T-helper 17 cell (primary cell): Measurements from ENCODE around the gene SH3BP2. TPM values are rescaled to one million over a fixed set of nuclear protein-coding genes. Genes with fewer than 3 reads are reported as not detected.

Experiments
- ATAC-seq: fragments of 150-1000 bp; cut with Tn5 transposase; 2 replicates; pipeline ENCODE4 v1.10.0; 2021; ENCODE audit warnings: mild to moderate bottlenecking, moderate library complexity
- DNase-seq, 3 donors: peaks; one replicate each; pipeline versions ENCODE4 v3.0.0 to v3.0.0-alpha.2; 2020 to 2021
- H3K9me3 ChIP-seq: one replicate; pipeline ENCODE4 v1.7.0; 2013; ENCODE audit warnings: low read length, mild to moderate bottlenecking; ENCODE audit not compliant: control insufficient read depth, poor library complexity, severe bottlenecking
- H3K27ac Mint-ChIP-seq: one replicate; pipeline ENCODE4 v1.8.0; 2022; ENCODE audit warnings: mild to moderate bottlenecking, moderate library complexity, mixed read lengths
- H3K27me3 Mint-ChIP-seq: one replicate; pipeline ENCODE4 v1.8.0; 2022; ENCODE audit warnings: mixed read lengths
- H3K36me3 Mint-ChIP-seq: one replicate; pipeline ENCODE4 v1.8.0; 2022; ENCODE audit warnings: low read depth, mixed read lengths
- H3K4me1 Mint-ChIP-seq: one replicate; pipeline ENCODE4 v1.8.0; 2022; ENCODE audit warnings: mild to moderate bottlenecking, mixed read lengths
- H3K4me3 Mint-ChIP-seq: one replicate; pipeline ENCODE4 v1.8.0; 2022; ENCODE audit warnings: mild to moderate bottlenecking, moderate library complexity, mixed read lengths
- total RNA-seq, 4 donors: library from RNA in 2 of 4; stranded (reverse) in 2 of 4; gene quantifications; one replicate each; pipeline ENCODE4 v1.2.3 and lab custom pipeline; 2022 to 2026

Gene SH3BP2
- total RNA-seq, 2 donors from 2014 or later: 36.0 to 62.0 TPM

GRCh38 chr4:2798399-2799223 lies 5.7 kb downstream of the SH3BP2 start:
- no peaks in the 10 kb centered on the region for H3K36me3 Mint-ChIP-seq
- H3K4me3 Mint-ChIP-seq: peak overlapping the region; percentile 91
- peak; percentile 57 for ATAC-seq
- DNase-seq: peak; percentile 13 to 45 (median 40)
- H3K4me1 Mint-ChIP-seq: peaks cover 49% of the 10 kb centered on the region
- H3K9me3 ChIP-seq: no peaks in the 10 kb centered on the region
- no peaks in the 10 kb centered on the region for H3K27me3 Mint-ChIP-seq
- H3K27ac Mint-ChIP-seq: peak overlapping the region; percentile 92

- H3K27me3 Mint-ChIP-seq: no peaks in the 10 kb centered on the region
- H3K9me3 ChIP-seq: no peaks in the 10 kb centered on the region
- H3K27ac Mint-ChIP-seq: peak overlapping the region; percentile 92
- DNase-seq (peak in 1 of 3 donors; percentile 7), ATAC-seq (no peak)
- H3K36me3 Mint-ChIP-seq: no peaks in the 10 kb centered on the region
- H3K4me1 Mint-ChIP-seq: peaks cover 42% of the 10 kb centered on the region
- H3K4me3 Mint-ChIP-seq: peak overlapping the region; percentile 91
Observed at GRCh38 chr4:2799224-2799911, 6.5 kb downstream of the SH3BP2 start.

- DNase-seq (peak in 2 of 3 donors; percentile 7 to 9), ATAC-seq (no peak)
- no peaks in the 10 kb centered on the region for H3K9me3 ChIP-seq
- peak overlapping the region; percentile 92 for H3K27ac Mint-ChIP-seq
- H3K36me3 Mint-ChIP-seq: no peaks in the 10 kb centered on the region
- H3K4me3 Mint-ChIP-seq: peak overlapping the region; percentile 91
- peaks cover 36% of the 10 kb centered on the region for H3K4me1 Mint-ChIP-seq
- no peaks in the 10 kb centered on the region for H3K27me3 Mint-ChIP-seq
Observed at GRCh38 chr4:2799971-2800690, 7.2 kb downstream of the SH3BP2 start.

- H3K4me3 Mint-ChIP-seq: peak overlapping the region; percentile 73
- H3K27ac Mint-ChIP-seq: peak overlapping the region; percentile 92
- no peaks in the 10 kb centered on the region for H3K27me3 Mint-ChIP-seq
- DNase-seq (peak in 2 of 3 donors; percentile 8 to 9), ATAC-seq (peak; percentile 17)
- peaks cover 36% of the 10 kb centered on the region for H3K4me1 Mint-ChIP-seq
- H3K36me3 Mint-ChIP-seq: no peaks in the 10 kb centered on the region
- H3K9me3 ChIP-seq: no peaks in the 10 kb centered on the region
Observed at GRCh38 chr4:2800691-2801596, 8.1 kb downstream of the SH3BP2 start.

- ATAC-seq: no peak
- no peaks in the 10 kb centered on the region for H3K27me3 Mint-ChIP-seq
- no peaks in the 10 kb centered on the region for H3K36me3 Mint-ChIP-seq
- H3K4me1 Mint-ChIP-seq: peaks cover 33% of the 10 kb centered on the region
- DNase-seq: no peak
- H3K4me3 Mint-ChIP-seq: no peak overlapping the region
- H3K27ac Mint-ChIP-seq: no peak overlapping the region
- H3K9me3 ChIP-seq: no peaks in the 10 kb centered on the region
Observed at GRCh38 chr4:2802618-2803531, 10.0 kb downstream of the SH3BP2 start.

GRCh38 chr4:2803624-2804448 lies 11.0 kb downstream of the SH3BP2 start:
- no peak overlapping the region for H3K27ac Mint-ChIP-seq
- H3K9me3 ChIP-seq: no peaks in the 10 kb centered on the region
- DNase-seq: no peak
- H3K4me3 Mint-ChIP-seq: no peak overlapping the region
- H3K4me1 Mint-ChIP-seq: peaks cover 23% of the 10 kb centered on the region
- ATAC-seq: no peak
- H3K27me3 Mint-ChIP-seq: no peaks in the 10 kb centered on the region
- H3K36me3 Mint-ChIP-seq: no peaks in the 10 kb centered on the region

- peak overlapping the region; percentile 45 for H3K27ac Mint-ChIP-seq
- no peak for DNase-seq
- ATAC-seq: no peak
- peaks cover 21% of the 10 kb centered on the region for H3K4me1 Mint-ChIP-seq
- H3K36me3 Mint-ChIP-seq: no peaks in the 10 kb centered on the region
- no peak overlapping the region for H3K4me3 Mint-ChIP-seq
- H3K9me3 ChIP-seq: no peaks in the 10 kb centered on the region
- H3K27me3 Mint-ChIP-seq: no peaks in the 10 kb centered on the region
Observed at GRCh38 chr4:2804449-2804972, 11.6 kb downstream of the SH3BP2 start.

- Mint-ChIP-seq H3K4me1 (peaks cover 20% of the 10 kb centered on the region), H3K36me3 (no peaks in the 10 kb centered on the region), H3K27me3 (no peaks in the 10 kb centered on the region), H3K27ac (peak overlapping the region; percentile 45), H3K4me3 (no peak overlapping the region)
- DNase-seq (no peak), ATAC-seq (no peak)
- H3K9me3 ChIP-seq: no peaks in the 10 kb centered on the region
Observed at GRCh38 chr4:2804973-2805501, 12.2 kb downstream of the SH3BP2 start.

- H3K9me3 ChIP-seq: no peaks in the 10 kb centered on the region
- DNase-seq (no peak), ATAC-seq (no peak)
- peak overlapping the region; percentile 8 for H3K27ac Mint-ChIP-seq
- no peak overlapping the region for H3K4me3 Mint-ChIP-seq
- no peaks in the 10 kb centered on the region for H3K36me3 Mint-ChIP-seq
- H3K4me1 Mint-ChIP-seq: peaks cover 17% of the 10 kb centered on the region
- no peaks in the 10 kb centered on the region for H3K27me3 Mint-ChIP-seq
Observed at GRCh38 chr4:2805712-2806389, 13.0 kb downstream of the SH3BP2 start.
